Spleen (tissue), 11 donors: ENCODE results near the gene GARRE1. TPM values are rescaled to one million over a fixed set of nuclear protein-coding genes. Genes with fewer than 3 reads are reported as not detected.
A peak's percentile ranks its signal among the peaks of the same experiment; 100 is the strongest.

Experiments used
- DNase-seq: peaks from one replicate; pipeline ENCODE4 v3.0.0-alpha.2; 2020
- H3K27ac ChIP-seq, 8 donors: fragments of 200-600 bp; sonication (generic) in 7 of 8; 1 replicate in 4 of 8; 2 replicates in 4 of 8; pipeline versions ENCODE4 v1.5.0 to v1.8.0; 2016 to 2021; ENCODE audit warnings: inconsistent platforms in 4 of 8, mild to moderate bottlenecking in 4 of 8, moderate library complexity in 1 of 8
- H3K27me3 ChIP-seq, 7 donors: fragments of 200-600 bp; sonication (generic) in 6 of 7; replicated peaks in 1 of 7; 1 replicate in 4 of 7; 2 replicates in 3 of 7; pipeline versions ENCODE4 v1.5.0 to v1.8.0; 2016 to 2021; ENCODE audit warnings: inconsistent platforms in 3 of 7, mild to moderate bottlenecking in 1 of 7
- H3K36me3 ChIP-seq, 6 donors: fragments of 200-600 bp; sonication (generic) in 5 of 6; 1 replicate in 4 of 6; 2 replicates in 2 of 6; pipeline versions ENCODE4 v1.5.0 to v1.8.0; 2016 to 2021; ENCODE audit warnings: inconsistent platforms in 2 of 6
- H3K4me1 ChIP-seq, 6 donors: fragments of 200-600 bp; sonication (generic) in 5 of 6; 1 replicate in 3 of 6; 2 replicates in 3 of 6; pipeline versions ENCODE4 v1.5.0 to v1.8.0; 2016 to 2021; ENCODE audit warnings: inconsistent platforms in 3 of 6
- H3K4me3 ChIP-seq, 8 donors: fragments of 200-600 bp; sonication (generic) in 7 of 8; 1 replicate in 4 of 8; 2 replicates in 4 of 8; pipeline versions ENCODE4 v1.5.0 to v1.8.0; 2016 to 2021; ENCODE audit warnings: inconsistent platforms in 4 of 8, mild to moderate bottlenecking in 4 of 8, moderate library complexity in 2 of 8
- H3K9me3 ChIP-seq, 8 donors: fragments of 200-600 bp; sonication (generic) in 7 of 8; 1 replicate in 4 of 8; 2 replicates in 4 of 8; pipeline versions ENCODE4 v1.5.0 to v1.8.0; 2016 to 2021; ENCODE audit warnings: inconsistent platforms in 4 of 8
- CTCF ChIP-seq, 11 experiments: fragments of 200-600 bp in 7 of 11; fragments of 450-650 bp in 4 of 11; sonication (generic) in 4 of 11; IDR thresholded peaks in 8 of 11; conservative IDR thresholded peaks in 3 of 11; 1 replicate in 7 of 11; 2 replicates in 4 of 11; pipeline versions ENCODE4 v1.4.0 to v1.8.0; 2016 to 2021; ENCODE audit warnings: antibody characterized with exemption in 11 of 11, inconsistent platforms in 4 of 11, mild to moderate bottlenecking in 1 of 11
- POLR2A ChIP-seq, 3 donors: fragments of 450-650 bp; IDR thresholded peaks; one replicate each; pipeline ENCODE4 v1.5.1; 2017; ENCODE audit warnings: antibody characterized with exemption in 3 of 3, mild to moderate bottlenecking in 1 of 3
- POLR2AphosphoS5 ChIP-seq, 3 donors: sonication (generic); formaldehyde crosslinking; IDR thresholded peaks; one replicate each; pipeline ENCODE4 v1.5.1; 2017; ENCODE audit warnings: antibody characterized with exemption in 3 of 3
- WGBS, 5 donors: extraction: QIAGEN DNeasy Blood & Tissue Kit in 3 of 5; methylation state at CpG; one replicate each; pipeline versions ENCODE4 v1.1.5 to v1.1.7; 2013 to 2018; 5-methylcytosine and 5-hydroxymethylcytosine counted together
- intact Hi-C: fragments of 100-400 bp; cut with DNase I; formaldehyde crosslinking; loops from one replicate; pipeline ENCODE4 v1.15.0; 2023; ENCODE audit warnings: low total_unique reads
- polyA plus RNA-seq, 3 donors: library from polyadenylated mRNA; stranded (reverse); fragments of 200-250 nt; gene quantifications; one replicate each; pipeline ENCODE4 v1.2.1, GENCODE V29; 2013
- total RNA-seq, 7 donors: library from RNA; depleted of rRNA in 3 of 7; stranded (reverse); fragments of >200 nt in 3 of 7; fragmentation: NEBNext Ultra II Directional in 4 of 7; extraction: Animal tissue kit (Norgen Biotek cat#: 25700) in 4 of 7; gene quantifications; one replicate each; pipeline versions ENCODE4 v1.1.0 to v1.2.1, GENCODE V29; 2016 to 2021
- donor health status: healthy with polysubstance abuse.
- donor health status: DM: no; HTN: no; CAD: no; lungs with moderate emphysema.
- donor health status: DM: no; HTN: no; CAD: no.
- donor health status: Bipolar disorder and iron deficiency.
- donor health status: healthy.
- donor health status: DM: no; HTN: no; CAD: no.
- donor health status: DM: yes; HTN: yes; CAD: no.

The GARRE1 gene
- total and polyA plus RNA-seq, 10 donors, result 6.2 to 70.6 (median 43.4) TPM

GRCh38 chr19:34232566-34233481 is 21.5 kb upstream of the GARRE1 start:
- WGBS, 5 donors, result 42 to 55% (median 46%) methylated on average over 11 of the region's 11 CpGs
- peak overlapping the region in 2 of 8 donors; percentile 14 to 23 for H3K27ac ChIP-seq
- H3K9me3 ChIP-seq, result no peaks in the 10 kb centered on the region
- no peak overlapping the region for H3K4me3 ChIP-seq
- intact Hi-C loops, result no loop called here
- peaks cover 0 to 39% (median 28%) of the 10 kb centered on the region in 6 donors for H3K36me3 ChIP-seq
- no peaks in the 10 kb centered on the region for H3K27me3 ChIP-seq
- peaks cover 0 to 13% (median 4%) of the 10 kb centered on the region in 6 donors for H3K4me1 ChIP-seq
- peak in 1 of 3 donors; percentile 12 for TF ChIP-seq POLR2AphosphoS5 (IDR thresholded peaks at IDR 0.05)
- TF ChIP-seq CTCF (IDR thresholded peaks at IDR 0.05 in 8 of 11, conservative IDR thresholded peaks at IDR 0.05 in 3 of 11), result no peak
- TF ChIP-seq POLR2A (IDR thresholded peaks at IDR 0.05), result no peak
- no peak for DNase-seq

- WGBS, 5 donors, result 93 to 95% (median 94%) methylated on average over 2 of the region's 2 CpGs
- no peak overlapping the region for H3K4me3 ChIP-seq
- DNase-seq, result no peak
- H3K36me3 ChIP-seq, result peaks cover 0 to 12% (median 3%) of the 10 kb centered on the region in 6 donors
- no peak for TF ChIP-seq POLR2A (IDR thresholded peaks at IDR 0.05)
- no peak for TF ChIP-seq POLR2AphosphoS5 (IDR thresholded peaks at IDR 0.05)
- no peak for TF ChIP-seq CTCF (IDR thresholded peaks at IDR 0.05 in 8 of 11, conservative IDR thresholded peaks at IDR 0.05 in 3 of 11)
- intact Hi-C loops, result no loop called here
- H3K27me3 ChIP-seq, result no peaks in the 10 kb centered on the region
- no peak overlapping the region for H3K27ac ChIP-seq
- H3K4me1 ChIP-seq, result peaks cover 0 to 13% (median 4%) of the 10 kb centered on the region in 6 donors
- no peaks in the 10 kb centered on the region for H3K9me3 ChIP-seq
These were observed 18.9 kb upstream of the GARRE1 start for GRCh38 chr19:34235425-34235940.

GRCh38 chr19:34236035-34236987 is 18.0 kb upstream of the GARRE1 start:
- DNase-seq, result no peak
- H3K27ac ChIP-seq, result no peak overlapping the region
- 77 to 88% (median 87%) methylated on average over 18 of the region's 18 CpGs for whole genome bisulfite sequencing, 5 donors
- peak in 1 of 3 donors; percentile 10 for TF ChIP-seq POLR2AphosphoS5 (IDR thresholded peaks at IDR 0.05)
- no peak for TF ChIP-seq POLR2A (IDR thresholded peaks at IDR 0.05)
- no peak for TF ChIP-seq CTCF (IDR thresholded peaks at IDR 0.05 in 8 of 11, conservative IDR thresholded peaks at IDR 0.05 in 3 of 11)
- no peaks in the 10 kb centered on the region for H3K9me3 ChIP-seq
- peaks cover 0 to 4% (median 0%) of the 10 kb centered on the region in 6 donors for H3K36me3 ChIP-seq
- intact Hi-C loops, result no loop called here
- peaks cover 0 to 13% (median 4%) of the 10 kb centered on the region in 6 donors for H3K4me1 ChIP-seq
- H3K4me3 ChIP-seq, result no peak overlapping the region
- H3K27me3 ChIP-seq, result no peaks in the 10 kb centered on the region
